ENCODE results near the gene PPFIA3. TPM values are rescaled to one million over a fixed set of nuclear protein-coding genes. Genes with fewer than 3 reads are reported as not detected.

PPFIA3 gene
- total and polyA plus RNA-seq, 2 of the 4 experiments (the other 2 are of a cell fraction) = 0.90 to 2.4 TPM

- ATAC-seq (ENCODE audit: low read depth) = no peak
- Histone ChIP-seq H2BK20ac (ENCODE audit: low read depth, low read length) (no peak overlapping the region), H3K4me3 (ENCODE audit: insufficient read depth, low read depth, low read length) (no peak overlapping the region), H3K56ac (ENCODE audit: extremely low read depth, insufficient read depth, low read length) (no peak overlapping the region), H3K14ac (replicated peaks; ENCODE audit: low read depth, low read length) (no peak overlapping the region), H2BK5ac (ENCODE audit: low read depth, low read length, poor library complexity, severe bottlenecking) (no peak overlapping the region), H4K5ac (ENCODE audit: low read depth, low read length) (no peak overlapping the region), H3K4me2 (ENCODE audit: low read depth, low read length) (no peak overlapping the region), H3K27ac (ENCODE audit: insufficient read depth, low read length) (no peak overlapping the region), H2BK15ac (ENCODE audit: low read depth, low read length) (no peak overlapping the region), H4K8ac (ENCODE audit: low read depth in 2 of 2, low read length in 2 of 2) (no peak overlapping the region), H3K79me1 (ENCODE audit: low read depth in 1 of 2, low read length in 2 of 2) (no peaks in the 10 kb centered on the region), H4K20me1 (ENCODE audit: insufficient read depth, low read length) (0 out of 2 replicates have a peak, but pooled peaks cover 3% of the 10 kb centered on the region), H3K36me3 (ENCODE audit: control insufficient read depth, insufficient read depth, low read length) (peaks cover 22% of the 10 kb centered on the region), H3K9ac (ENCODE audit: low read depth, low read length) (no peak overlapping the region), H2BK120ac (ENCODE audit: low read depth, low read length) (no peak overlapping the region), H3K9me1 (ENCODE audit: insufficient read depth, low read length) (no peaks in the 10 kb centered on the region), H3K23ac (ENCODE audit: low read depth, low read length) (no peak overlapping the region), H3K4ac (ENCODE audit: low read depth, low read length) (no peak overlapping the region), H2AK5ac (ENCODE audit: low read depth, low read length) (no peak overlapping the region), H3K4me1 (ENCODE audit: control insufficient read depth, insufficient read depth, low read length) (no peaks in the 10 kb centered on the region), H2AK9ac (replicated peaks; ENCODE audit: low read depth, low read length, poor library complexity) (no peak overlapping the region), H3K9me3 (ENCODE audit: control insufficient read depth, insufficient read depth, low read length) (no peaks in the 10 kb centered on the region), H2AFZ (replicated peaks; ENCODE audit: low read length, poor library complexity) (no peak overlapping the region), H4K91ac (ENCODE audit: insufficient read depth, low read depth, low read length) (no peak overlapping the region), H3K18ac (ENCODE audit: low read depth, low read length) (no peak overlapping the region), H3K27me3 (ENCODE audit: control insufficient read depth, insufficient read depth, low read length) (no peaks in the 10 kb centered on the region)
- TF ChIP-seq RCOR1 (IDR thresholded peaks at IDR 0.05; ENCODE audit: insufficient replicate concordance, low read length) (no peak), USF2 (IDR thresholded peaks at IDR 0.05; ENCODE audit: low read depth, low read length) (no peak), MAFK (IDR thresholded peaks at IDR 0.05; ENCODE audit: low read depth, low read length) (no peak), NFE2L2 (IDR thresholded peaks at IDR 0.05; ENCODE audit: low read depth, low read length) (no peak), RFX5 (IDR thresholded peaks at IDR 0.05; ENCODE audit: low read depth, low read length) (no peak), CTCF (conservative IDR thresholded peaks at IDR 0.05; ENCODE audit: low read depth, low read length) (no peak), ELK1 (IDR thresholded peaks at IDR 0.05; ENCODE audit: borderline replicate concordance, low read depth, low read length) (no peak), MAZ (IDR thresholded peaks at IDR 0.05; ENCODE audit: borderline replicate concordance, low read depth, low read length) (no peak), POLR2A (IDR thresholded peaks at IDR 0.05; ENCODE audit: low read depth, low read length) (no peak), CEBPB (IDR thresholded peaks at IDR 0.05; ENCODE audit: low read depth, low read length) (no peak), SMC3 (IDR thresholded peaks at IDR 0.05; ENCODE audit: low read depth, low read length) (no peak), BHLHE40 (IDR thresholded peaks at IDR 0.05; ENCODE audit: low read depth, low read length) (no peak), FOS (IDR thresholded peaks at IDR 0.05; ENCODE audit: low read depth, low read length) (no peak), MXI1 (IDR thresholded peaks at IDR 0.05; ENCODE audit: borderline replicate concordance, low read depth, low read length) (no peak), CHD1 (IDR thresholded peaks at IDR 0.05; ENCODE audit: low read depth, low read length) (no peak), RAD21 (IDR thresholded peaks at IDR 0.05; ENCODE audit: low read length) (no peak)
- no TSS peak for BruUV-seq (replicated peaks)
- no peak for DNase-seq
- dilution Hi-C loops (cut with HindIII; ENCODE audit: low sequenced_read_pairs, unreplicated experiment) (no loop called here), intact Hi-C loops (cut with micrococcal nuclease) (no loop called here), in situ Hi-C loops (cut with MboI; ENCODE audit: low sequenced_read_pairs) (no loop called here)
- WGBS, 2 experiments (ENCODE audit: extremely low coverage in 2 of 2, insufficient read length in 1 of 2) = 91 to 93% methylated on average over 1 to 4 of the region's 4 CpGs
- ChIA-PET POLR2A (ENCODE audit: unreplicated experiment) (no interaction called here), CTCF (no interaction called here)
Measured at GRCh38 chr19:49180659-49181058, 61.3 kb downstream of the PPFIA3 start.
